Neural progenitor cell (in vitro differentiated cells): Measurements from ENCODE around the gene PLAGL1.

ENCODE experiments used
- CTCF ChIP-seq: fragments of 200-600 bp; sonication (generic); IDR thresholded peaks from 2 replicates; pipeline ENCODE4 v1.5.1; 2017; ENCODE audit warnings: antibody characterized with exemption, mild to moderate bottlenecking
- EZH2 ChIP-seq: fragments of 200-600 bp; sonication (generic); IDR thresholded peaks from 2 replicates; pipeline ENCODE4 v1.6.1; 2017; ENCODE audit warnings: antibody characterized with exemption, mild to moderate bottlenecking, moderate library complexity

- TF ChIP-seq CTCF = no peak
- TF ChIP-seq EZH2 = no peak
These were observed 23.4 kb downstream of the PLAGL1 start for GRCh38 chr6:143984666-143985065.
